GM18858 (cell line): Measurements from ENCODE around the gene GRAMD1A.

Experiments
- ATAC-seq: cut with Tn5 transposase; IDR thresholded peaks from one replicate; pipeline ENCODE4 v1.9.1; 2021; ENCODE audit not compliant: unreplicated experiment

The GRAMD1A gene

DNA sequence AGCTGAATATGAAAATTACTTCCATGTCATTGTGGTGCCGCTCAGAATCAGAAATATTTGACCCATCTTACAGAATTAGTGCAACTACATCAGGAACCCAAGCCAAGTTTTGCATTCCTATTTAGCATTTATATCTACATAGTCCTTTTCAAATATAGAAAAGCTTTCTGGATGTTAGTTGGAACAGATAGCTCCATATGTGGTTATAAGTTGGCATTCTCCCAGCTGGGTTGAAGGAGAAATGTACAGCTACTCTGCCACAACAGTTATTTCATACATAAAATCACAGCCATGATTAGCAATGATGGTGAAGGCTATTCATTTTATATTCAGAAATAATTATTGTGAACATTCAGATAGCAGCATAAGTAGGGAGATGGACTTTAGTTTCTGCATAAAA is 69.6 kb downstream of the GRAMD1A start:
- no peak for ATAC-seq

DNA sequence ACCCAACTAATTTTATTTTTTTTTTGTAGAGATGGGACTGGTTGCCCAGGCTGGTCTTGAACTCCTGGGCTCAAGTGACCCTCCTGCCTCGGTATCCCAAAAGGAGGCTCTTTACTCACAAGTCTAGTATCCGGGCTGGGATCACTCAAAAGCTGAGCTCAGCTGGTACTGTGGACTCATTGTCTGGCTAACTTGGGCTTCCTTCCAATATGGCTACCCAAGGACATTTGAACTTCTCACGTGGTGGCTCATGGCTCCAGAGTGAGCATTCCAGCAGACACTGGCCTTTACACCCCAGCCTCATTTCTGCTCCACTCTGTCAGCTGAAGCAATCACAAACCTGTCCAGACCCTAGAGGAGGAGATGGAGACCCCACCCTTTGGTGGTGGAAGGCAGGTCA is 70.3 kb downstream of the GRAMD1A start:
- no peak for ATAC-seq

DNA sequence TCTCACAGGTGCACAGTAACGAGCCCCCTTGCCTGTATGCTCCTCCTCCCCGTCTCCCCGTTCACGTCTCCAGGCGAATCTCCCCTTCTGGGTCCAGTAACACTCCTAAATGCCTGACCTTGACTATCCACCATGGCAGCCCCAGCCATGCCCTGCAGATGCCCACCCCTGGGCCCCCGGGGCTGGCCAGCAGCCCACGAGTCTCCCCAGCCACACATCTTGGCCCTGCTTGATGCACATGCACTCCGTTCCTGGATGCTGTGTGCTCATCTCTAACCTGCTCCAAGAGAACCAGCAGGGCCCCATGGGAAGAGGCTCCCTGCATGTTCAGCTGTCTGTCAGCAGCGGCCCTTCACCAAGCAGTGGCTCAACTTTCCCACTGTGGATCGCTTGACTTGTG is 73.4 kb downstream of the GRAMD1A start:
- ATAC-seq = no peak

DNA sequence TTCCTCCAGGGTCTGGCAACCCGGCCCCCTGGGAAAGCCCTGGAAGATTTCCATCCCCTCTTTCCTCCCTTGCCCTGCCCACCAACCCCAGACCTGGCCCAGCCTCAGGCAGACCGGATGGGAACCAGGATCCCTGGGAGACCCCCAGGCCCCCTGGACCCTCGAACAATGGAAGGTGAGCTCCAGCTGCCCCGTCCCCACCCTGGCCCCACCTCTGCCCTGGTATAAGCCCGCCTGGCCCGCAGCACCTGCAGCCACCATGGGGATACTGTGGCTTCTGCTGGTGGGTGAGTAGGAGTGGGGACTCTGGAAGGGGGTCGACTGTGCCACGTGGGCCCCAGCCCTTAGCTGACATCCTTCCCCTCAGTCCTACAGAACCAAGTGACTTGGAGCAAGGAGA is 73.8 kb downstream of the GRAMD1A start:
- no peak for ATAC-seq

DNA sequence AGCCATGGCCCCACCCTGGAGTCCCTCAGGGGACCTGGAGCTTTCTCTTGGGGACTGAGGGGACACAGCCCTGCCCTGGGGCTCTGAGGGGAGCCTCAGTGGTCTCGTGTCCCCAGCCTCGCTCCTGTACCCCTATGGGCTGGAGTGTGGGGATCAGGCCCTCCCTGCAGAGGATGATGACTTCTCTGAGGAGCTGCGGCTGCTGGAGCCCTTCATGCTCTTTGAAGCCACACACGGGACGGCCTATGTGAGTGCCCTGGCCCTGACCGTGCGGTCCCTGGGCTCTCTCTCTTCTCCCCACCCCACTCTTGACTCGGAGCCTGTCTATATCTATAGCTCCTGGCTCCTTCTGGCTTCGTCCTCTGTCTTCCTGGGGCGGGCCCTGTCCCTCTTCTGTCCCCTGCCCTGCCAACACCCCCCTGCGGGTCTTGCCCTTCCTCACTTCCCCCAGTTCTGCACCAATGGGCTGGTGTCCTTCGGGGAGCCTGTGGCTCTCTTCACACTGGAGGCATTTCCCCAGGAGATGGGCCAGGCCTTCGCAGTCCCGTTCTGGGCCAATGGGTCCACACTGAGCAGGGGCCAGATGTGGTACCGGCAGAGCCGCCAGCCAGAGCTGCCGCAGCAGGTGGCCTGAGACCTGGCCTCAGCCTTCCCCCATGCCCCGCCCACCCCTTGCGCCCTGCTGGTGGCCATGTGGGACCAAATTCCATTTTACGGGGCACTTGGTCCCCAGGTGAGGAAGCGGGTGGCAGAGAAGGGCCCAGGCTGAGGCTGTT is 74.5 kb downstream of the GRAMD1A start:
- no peak for ATAC-seq

DNA sequence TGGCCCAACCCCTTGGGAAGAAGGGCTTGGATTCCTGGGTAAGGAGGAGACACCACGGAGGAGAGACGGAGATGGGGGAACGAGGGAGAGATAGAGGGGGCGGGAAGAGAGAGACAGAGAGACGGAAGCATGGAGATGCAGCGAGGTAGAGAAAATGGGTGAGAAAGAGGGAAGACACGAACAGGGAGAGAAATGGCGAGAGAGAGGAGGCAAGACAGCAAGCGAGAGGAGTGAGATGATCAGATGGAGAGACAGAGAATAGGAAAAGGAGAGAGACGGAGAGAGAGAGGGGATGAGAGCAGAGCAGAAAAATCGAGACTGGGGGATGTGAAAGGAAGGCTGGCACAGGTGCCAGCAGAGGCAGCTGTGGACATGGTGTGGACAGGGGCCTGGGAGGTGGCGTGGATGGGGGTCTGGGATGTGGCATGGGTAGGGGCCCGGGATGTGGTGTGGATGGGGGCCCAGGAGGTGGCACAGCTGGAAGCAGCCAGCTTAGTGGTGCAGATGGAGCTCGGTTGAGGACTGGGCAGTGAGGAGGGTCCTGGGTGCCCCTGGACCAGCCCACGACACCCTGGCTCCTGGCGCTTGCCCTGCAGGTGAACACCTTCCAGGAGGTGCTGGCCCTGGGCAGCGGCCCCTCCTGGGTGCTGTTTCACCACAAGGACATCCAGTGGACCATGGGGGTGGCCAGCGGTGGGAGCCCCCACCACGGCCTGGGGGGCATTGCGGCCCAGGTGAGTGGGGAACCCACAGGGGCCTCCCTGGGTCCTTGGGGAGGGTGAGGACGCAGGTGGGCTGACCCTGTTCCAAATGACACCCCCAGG is 75.3 kb downstream of the GRAMD1A start:
- ATAC-seq = no peak

DNA sequence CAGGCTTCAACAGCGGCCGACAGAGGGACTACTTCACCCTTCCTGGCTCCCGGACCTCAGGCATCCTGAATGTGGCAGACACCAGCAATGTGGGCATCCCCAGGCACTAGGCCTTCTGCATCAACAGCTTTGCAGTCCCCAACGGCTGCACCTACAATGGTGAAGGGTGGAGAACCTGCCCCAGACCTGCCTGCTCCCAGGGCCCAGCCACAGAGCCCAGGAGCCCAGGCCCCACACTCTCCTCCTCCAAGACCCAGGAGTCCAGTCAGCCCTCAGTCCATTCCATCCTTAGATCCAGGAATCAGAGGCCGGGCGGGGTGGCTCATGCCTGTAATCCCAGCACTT is 75.9 kb downstream of the GRAMD1A start:
- no peak for ATAC-seq
